Stimulated activated CD4-positive, alpha-beta T cell treated with anti-CD3 and anti-CD28 coated beads, Interleukin-1b, Interleukin-23, amount 100 ng/mL, for 24 hours (primary cell): ENCODE data around the gene ADAM17.
"Not testable (repeated sequence)": the region's sequence is repeated elsewhere in the genome, so short reads cannot be mapped to it uniquely, and the experiment has no call there.

ENCODE experiments used
- DNase-seq, 4 experiments: peaks; one replicate each; pipeline ENCODE4 v3.0.0-alpha.2; 2020; ENCODE audit warnings: low read depth in 4 of 4, low spot score in 1 of 4

ADAM17 gene

GRCh38 chr2:9565436-9566153 lies 10.0 kb upstream of the ADAM17 start:
- no peak for DNase-seq

GRCh38 chr2:9560628-9561027 lies 5.0 kb upstream of the ADAM17 start:
- DNase-seq: no peak

- no peak for DNase-seq
Measured at GRCh38 chr2:9558948-9559381, 3.3 kb upstream of the ADAM17 start.

GRCh38 chr2:9556121-9556743 lies 602 bp upstream of the ADAM17 start:
- DNase-seq: no peak

- peak in 2 of 4 experiments; percentile 6 to 18 for DNase-seq
Measured at GRCh38 chr2:9554921-9555296, 721 bp downstream of the ADAM17 start.

GRCh38 chr2:9552219-9553178 lies 3.1 kb downstream of the ADAM17 start:
- no peak for DNase-seq

GRCh38 chr2:9550859-9551391 lies 4.7 kb downstream of the ADAM17 start:
- not testable (repeated sequence) for DNase-seq

GRCh38 chr2:9549420-9549819 lies 6.2 kb downstream of the ADAM17 start:
- no peak for DNase-seq

GRCh38 chr2:9548506-9548905 lies 7.1 kb downstream of the ADAM17 start:
- no peak for DNase-seq

- DNase-seq: no peak
Measured at GRCh38 chr2:9547262-9547991, 8.2 kb downstream of the ADAM17 start.

GRCh38 chr2:9545502-9545901 lies 10.1 kb downstream of the ADAM17 start:
- no peak for DNase-seq

- DNase-seq: no peak
Measured at GRCh38 chr2:9543557-9543956, 12.1 kb downstream of the ADAM17 start.

- no peak for DNase-seq
Measured at GRCh38 chr2:9539531-9539930, 16.1 kb downstream of the ADAM17 start.

GRCh38 chr2:9538000-9538507 lies 17.6 kb downstream of the ADAM17 start:
- no peak for DNase-seq

- no peak for DNase-seq
Measured at GRCh38 chr2:9536504-9536903, 19.1 kb downstream of the ADAM17 start.

GRCh38 chr2:9535177-9535576 lies 20.5 kb downstream of the ADAM17 start:
- no peak for DNase-seq

GRCh38 chr2:9533663-9534062 lies 22.0 kb downstream of the ADAM17 start:
- no peak for DNase-seq

GRCh38 chr2:9532421-9532820 lies 23.2 kb downstream of the ADAM17 start:
- DNase-seq: no peak

GRCh38 chr2:9527995-9528787 lies 27.4 kb downstream of the ADAM17 start:
- DNase-seq: no peak

GRCh38 chr2:9525266-9525665 lies 30.4 kb downstream of the ADAM17 start:
- no peak for DNase-seq
